Natural killer cell treated with Interleukin-12 subunit alpha and Interleukin-12 subunit beta and Interleukin-15 and Interleukin-18, amount 100 ng/mL, for 72 hours (primary cell): ENCODE results near the gene EML1. TPM values are rescaled to one million over a fixed set of nuclear protein-coding genes. Genes with fewer than 3 reads are reported as not detected.

Experiments
- ATAC-seq, 2 donors: fragments of 150-1000 bp; cut with Tn5 transposase in 1 of 2; sonication (Bioruptor Pico), chemical (Tn5 transposase) in 1 of 2; 2 replicates each; pipeline ENCODE4 v1.10.0; 2021
- DNase-seq: peaks from one replicate; pipeline ENCODE4 v3.0.0; 2022; ENCODE audit warnings: low spot score
- H3K27ac Mint-ChIP-seq, 2 donors: 1 replicate in 1 of 2; 2 replicates in 1 of 2; pipeline ENCODE4 v1.8.0; 2022; ENCODE audit warnings: mixed read lengths in 2 of 2, mild to moderate bottlenecking in 1 of 2, moderate library complexity in 1 of 2
- H3K27me3 Mint-ChIP-seq, 2 donors: 1 replicate in 1 of 2; 2 replicates in 1 of 2; pipeline ENCODE4 v1.8.0; 2022; ENCODE audit warnings: mixed read lengths in 2 of 2
- H3K36me3 Mint-ChIP-seq: one replicate; pipeline ENCODE4 v1.8.0; 2022; ENCODE audit warnings: mixed read lengths
- H3K4me1 Mint-ChIP-seq, 2 donors: 1 replicate in 1 of 2; 2 replicates in 1 of 2; pipeline ENCODE4 v1.8.0; 2022; ENCODE audit warnings: low read depth in 2 of 2, mixed read lengths in 2 of 2, mild to moderate bottlenecking in 1 of 2
- H3K4me3 Mint-ChIP-seq: one replicate; pipeline ENCODE4 v1.8.0; 2022; ENCODE audit warnings: mixed read lengths
- H3K9me3 Mint-ChIP-seq: 2 replicates; pipeline ENCODE4 v1.8.0; 2022; ENCODE audit warnings: mixed read lengths
- total RNA-seq, 2 donors: library from RNA; stranded (reverse); gene quantifications; one replicate each; pipeline ENCODE4 v1.2.3, GENCODE V29; 2022

Gene EML1
- total RNA-seq, 2 donors from 2014 or later = 1.4 TPM; not detected in 1

GRCh38 chr14:99958380-99958779, 165.2 kb downstream of the EML1 start:
- no peak overlapping the region for H3K27ac Mint-ChIP-seq
- DNase-seq (no peak), ATAC-seq (no peak)
- peaks cover under 1% of the 10 kb centered on the region for H3K36me3 Mint-ChIP-seq
- peaks cover 31 to 41% of the 10 kb centered on the region in 2 donors for H3K27me3 Mint-ChIP-seq
- peaks cover under 1% of the 10 kb centered on the region in 2 donors for H3K4me1 Mint-ChIP-seq
- H3K9me3 Mint-ChIP-seq = no peaks in the 10 kb centered on the region
- no peak overlapping the region for H3K4me3 Mint-ChIP-seq

- Mint-ChIP-seq H3K27me3 (peaks cover 26 to 29% of the 10 kb centered on the region in 2 donors), H3K36me3 (no peaks in the 10 kb centered on the region), H3K9me3 (no peaks in the 10 kb centered on the region), H3K27ac (no peak overlapping the region), H3K4me3 (no peak overlapping the region), H3K4me1 (no peaks in the 10 kb centered on the region)
- ATAC-seq (no peak), DNase-seq (no peak)
Measured at GRCh38 chr14:99961826-99962518, 168.8 kb downstream of the EML1 start.

- peaks cover 27 to 35% of the 10 kb centered on the region in 2 donors for H3K27me3 Mint-ChIP-seq
- ATAC-seq (no peak), DNase-seq (no peak)
- no peaks in the 10 kb centered on the region for H3K9me3 Mint-ChIP-seq
- H3K4me3 Mint-ChIP-seq = no peak overlapping the region
- peaks cover 0 to 6% of the 10 kb centered on the region in 2 donors for H3K4me1 Mint-ChIP-seq
- H3K36me3 Mint-ChIP-seq = no peaks in the 10 kb centered on the region
- H3K27ac Mint-ChIP-seq = no peak overlapping the region
Measured at GRCh38 chr14:99964979-99965378, 171.8 kb downstream of the EML1 start.

GRCh38 chr14:99966037-99966835, 173.0 kb downstream of the EML1 start:
- ATAC-seq (peak in 1 of 2 donors; percentile 24), DNase-seq (no peak)
- Mint-ChIP-seq H3K4me1 (peaks cover 0 to 6% of the 10 kb centered on the region in 2 donors), H3K27me3 (peaks cover 19 to 26% of the 10 kb centered on the region in 2 donors), H3K4me3 (no peak overlapping the region), H3K36me3 (no peaks in the 10 kb centered on the region), H3K9me3 (no peaks in the 10 kb centered on the region), H3K27ac (no peak overlapping the region)

GRCh38 chr14:99966912-99967311, 173.7 kb downstream of the EML1 start:
- Mint-ChIP-seq H3K27ac (no peak overlapping the region), H3K9me3 (no peaks in the 10 kb centered on the region), H3K4me3 (no peak overlapping the region), H3K36me3 (no peaks in the 10 kb centered on the region), H3K4me1 (peaks cover 0 to 6% of the 10 kb centered on the region in 2 donors), H3K27me3 (peaks cover 18 to 26% of the 10 kb centered on the region in 2 donors)
- ATAC-seq (no peak), DNase-seq (no peak)

GRCh38 chr14:99968191-99968920, 175.1 kb downstream of the EML1 start:
- Mint-ChIP-seq H3K4me3 (no peak overlapping the region), H3K27ac (no peak overlapping the region), H3K36me3 (peaks cover 8% of the 10 kb centered on the region), H3K4me1 (peaks cover 10 to 16% of the 10 kb centered on the region in 2 donors), H3K9me3 (no peaks in the 10 kb centered on the region), H3K27me3 (peaks cover 10 to 22% of the 10 kb centered on the region in 2 donors)
- ATAC-seq = no peak
- no peak for DNase-seq

- no peaks in the 10 kb centered on the region for H3K9me3 Mint-ChIP-seq
- DNase-seq (no peak), ATAC-seq (no peak)
- no peak overlapping the region for H3K27ac Mint-ChIP-seq
- peaks cover 10 to 19% of the 10 kb centered on the region in 2 donors for H3K4me1 Mint-ChIP-seq
- H3K4me3 Mint-ChIP-seq = no peak overlapping the region
- H3K27me3 Mint-ChIP-seq = peaks cover 9 to 19% of the 10 kb centered on the region in 2 donors
- peaks cover 8% of the 10 kb centered on the region for H3K36me3 Mint-ChIP-seq
Measured at GRCh38 chr14:99968941-99969340, 175.7 kb downstream of the EML1 start.

GRCh38 chr14:99969673-99970322, 176.6 kb downstream of the EML1 start:
- H3K36me3 Mint-ChIP-seq = peaks cover 8% of the 10 kb centered on the region
- no peaks in the 10 kb centered on the region for H3K9me3 Mint-ChIP-seq
- no peak for ATAC-seq
- H3K4me3 Mint-ChIP-seq = peak overlapping the region; percentile 67
- no peak for DNase-seq
- H3K4me1 Mint-ChIP-seq = peaks cover 10 to 19% of the 10 kb centered on the region in 2 donors
- H3K27me3 Mint-ChIP-seq = peaks cover 9 to 19% of the 10 kb centered on the region in 2 donors
- H3K27ac Mint-ChIP-seq = no peak overlapping the region

GRCh38 chr14:99971087-99971940, 178.1 kb downstream of the EML1 start:
- Mint-ChIP-seq H3K27me3 (peaks cover 9 to 19% of the 10 kb centered on the region in 2 donors), H3K4me3 (peak overlapping the region; percentile 67), H3K4me1 (peaks cover 10 to 19% of the 10 kb centered on the region in 2 donors), H3K9me3 (no peaks in the 10 kb centered on the region), H3K27ac (no peak overlapping the region), H3K36me3 (peaks cover 8% of the 10 kb centered on the region)
- DNase-seq (peak; percentile 87), ATAC-seq (peak; percentile 89 to 95)

- peak overlapping the region; percentile 73 to 92 for H3K27ac Mint-ChIP-seq
- ATAC-seq (peak; percentile 25 to 56), DNase-seq (no peak)
- H3K4me1 Mint-ChIP-seq = peaks cover 10 to 19% of the 10 kb centered on the region in 2 donors
- H3K27me3 Mint-ChIP-seq = peaks cover 9 to 18% of the 10 kb centered on the region in 2 donors
- H3K4me3 Mint-ChIP-seq = peak overlapping the region; percentile 95
- peaks cover 8% of the 10 kb centered on the region for H3K36me3 Mint-ChIP-seq
- H3K9me3 Mint-ChIP-seq = no peaks in the 10 kb centered on the region
Measured at GRCh38 chr14:99971941-99972747, 178.9 kb downstream of the EML1 start.

- DNase-seq = no peak
- Mint-ChIP-seq H3K9me3 (no peaks in the 10 kb centered on the region), H3K27me3 (peaks cover 7 to 12% of the 10 kb centered on the region in 2 donors), H3K4me1 (peaks cover 10 to 19% of the 10 kb centered on the region in 2 donors), H3K27ac (peak overlapping the region; percentile 73 to 92), H3K4me3 (peak overlapping the region; percentile 95), H3K36me3 (peaks cover 8% of the 10 kb centered on the region)
- ATAC-seq = no peak
Measured at GRCh38 chr14:99972748-99973466, 179.7 kb downstream of the EML1 start.
